Colonic mucosa (tissue), 4 donors: ENCODE measurements around the gene RAB24. TPM values are rescaled to one million over a fixed set of nuclear protein-coding genes. Genes with fewer than 3 reads are reported as not detected.
"Not testable (repeated sequence)": the region's sequence is repeated elsewhere in the genome, so short reads cannot be mapped to it uniquely, and the experiment has no call there.

Source experiments
- DNase-seq: peaks from one replicate; pipeline ENCODE4 v3.0.0-alpha.2; 2020
- H3K27ac ChIP-seq: fragments of 200-600 bp; one replicate; pipeline ENCODE4 v1.8.0; 2021
- H3K27me3 ChIP-seq: fragments of 200-600 bp; one replicate; pipeline ENCODE4 v1.8.0; 2021
- H3K36me3 ChIP-seq: fragments of 200-600 bp; one replicate; pipeline ENCODE4 v1.8.0; 2021
- H3K4me1 ChIP-seq: fragments of 200-600 bp; one replicate; pipeline ENCODE4 v1.8.0; 2021; ENCODE audit warnings: mild to moderate bottlenecking
- H3K4me3 ChIP-seq: fragments of 200-600 bp; one replicate; pipeline ENCODE4 v1.8.0; 2021
- H3K9ac ChIP-seq, 2 donors: one replicate each; pipeline ENCODE4 v1.7.0; 2013; ENCODE audit warnings: control low read depth in 2 of 2, low read depth in 2 of 2, low read length in 2 of 2
- H3K9me3 ChIP-seq: fragments of 200-600 bp; one replicate; pipeline ENCODE4 v1.8.0; 2021
- intact Hi-C: fragments of 100-400 bp; cut with DNase I; formaldehyde crosslinking; loops from one replicate; pipeline ENCODE4 v1.14.1; 2022
- total RNA-seq, 2 donors: library from RNA; stranded (reverse); fragmentation: NEBNext Ultra II Directional in 1 of 2; extraction: Animal tissue kit (Norgen Biotek cat#: 25700) in 1 of 2; gene quantifications; one replicate each; pipeline ENCODE4 v1.2.1, GENCODE V29; 2021
- TF ChIP-seq, protein P1 (sequence below): fragments of 200-600 bp; IDR thresholded peaks from one replicate; pipeline ENCODE4 v1.8.0; 2022; ENCODE audit warnings: antibody characterized with exemption, mild to moderate bottlenecking
- donor health status: healthy.
- donor health status: DM: no; HTN: no; CAD: no.
- donor health status: DM: no; HTN: no; CAD: no.

The RAB24 gene
- total RNA-seq, 2 donors from 2014 or later: 32.9 to 39.5 TPM

DNA sequence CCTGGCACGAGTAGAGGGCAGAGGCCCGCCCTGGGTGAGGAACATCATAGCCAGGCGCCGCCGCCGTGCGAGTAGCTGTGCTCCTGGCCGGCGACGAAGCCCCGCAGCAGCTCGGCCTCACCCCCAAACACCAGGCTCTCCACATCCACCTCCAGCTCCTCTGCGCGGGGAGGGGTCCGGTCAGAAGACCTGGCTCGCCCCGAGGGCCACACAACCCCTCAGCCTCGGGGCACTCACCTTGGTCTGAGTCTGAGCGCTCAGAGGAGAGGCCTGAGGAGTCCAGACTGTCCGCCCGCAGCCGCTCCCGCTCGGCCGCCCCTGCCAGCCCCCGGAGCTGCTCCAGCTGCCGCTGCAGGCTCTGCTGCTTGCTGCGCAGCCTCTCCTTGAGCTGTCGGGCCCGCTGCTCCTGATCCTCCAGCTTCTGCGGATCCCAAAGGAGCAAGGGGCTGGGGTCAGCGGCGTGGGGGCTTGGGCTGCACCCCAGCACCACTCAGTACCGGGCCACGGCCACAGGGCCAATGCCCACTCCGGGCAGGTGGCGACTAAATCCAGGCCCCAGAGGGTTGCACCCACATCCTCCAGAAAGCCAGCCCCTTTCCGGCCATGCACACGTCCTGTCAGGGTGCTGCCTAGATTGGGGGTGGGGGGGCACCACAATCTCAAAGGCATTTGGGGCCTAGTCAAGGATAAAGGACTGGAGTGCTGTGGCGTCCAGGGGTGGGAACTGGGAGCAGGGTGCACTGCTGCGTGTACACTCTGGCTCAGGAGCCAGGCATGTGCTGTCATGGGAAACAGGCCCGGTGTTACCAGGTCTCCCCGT is 4.2 kb upstream of the RAB24 start:
- peak overlapping the region; percentile 22 for H3K27ac ChIP-seq
- peaks cover 6% of the 10 kb centered on the region for H3K36me3 ChIP-seq
- H3K9me3 ChIP-seq: no peaks in the 10 kb centered on the region
- intact Hi-C loops: no loop called here
- no peak for DNase-seq
- peaks cover 37% of the 10 kb centered on the region for H3K4me1 ChIP-seq
- TF ChIP-seq, protein P1, sequence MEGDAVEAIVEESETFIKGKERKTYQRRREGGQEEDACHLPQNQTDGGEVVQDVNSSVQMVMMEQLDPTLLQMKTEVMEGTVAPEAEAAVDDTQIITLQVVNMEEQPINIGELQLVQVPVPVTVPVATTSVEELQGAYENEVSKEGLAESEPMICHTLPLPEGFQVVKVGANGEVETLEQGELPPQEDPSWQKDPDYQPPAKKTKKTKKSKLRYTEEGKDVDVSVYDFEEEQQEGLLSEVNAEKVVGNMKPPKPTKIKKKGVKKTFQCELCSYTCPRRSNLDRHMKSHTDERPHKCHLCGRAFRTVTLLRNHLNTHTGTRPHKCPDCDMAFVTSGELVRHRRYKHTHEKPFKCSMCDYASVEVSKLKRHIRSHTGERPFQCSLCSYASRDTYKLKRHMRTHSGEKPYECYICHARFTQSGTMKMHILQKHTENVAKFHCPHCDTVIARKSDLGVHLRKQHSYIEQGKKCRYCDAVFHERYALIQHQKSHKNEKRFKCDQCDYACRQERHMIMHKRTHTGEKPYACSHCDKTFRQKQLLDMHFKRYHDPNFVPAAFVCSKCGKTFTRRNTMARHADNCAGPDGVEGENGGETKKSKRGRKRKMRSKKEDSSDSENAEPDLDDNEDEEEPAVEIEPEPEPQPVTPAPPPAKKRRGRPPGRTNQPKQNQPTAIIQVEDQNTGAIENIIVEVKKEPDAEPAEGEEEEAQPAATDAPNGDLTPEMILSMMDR: no peak
- H3K4me3 ChIP-seq: no peak overlapping the region
- H3K9ac ChIP-seq: no peak overlapping the region
- H3K27me3 ChIP-seq: no peaks in the 10 kb centered on the region

DNA sequence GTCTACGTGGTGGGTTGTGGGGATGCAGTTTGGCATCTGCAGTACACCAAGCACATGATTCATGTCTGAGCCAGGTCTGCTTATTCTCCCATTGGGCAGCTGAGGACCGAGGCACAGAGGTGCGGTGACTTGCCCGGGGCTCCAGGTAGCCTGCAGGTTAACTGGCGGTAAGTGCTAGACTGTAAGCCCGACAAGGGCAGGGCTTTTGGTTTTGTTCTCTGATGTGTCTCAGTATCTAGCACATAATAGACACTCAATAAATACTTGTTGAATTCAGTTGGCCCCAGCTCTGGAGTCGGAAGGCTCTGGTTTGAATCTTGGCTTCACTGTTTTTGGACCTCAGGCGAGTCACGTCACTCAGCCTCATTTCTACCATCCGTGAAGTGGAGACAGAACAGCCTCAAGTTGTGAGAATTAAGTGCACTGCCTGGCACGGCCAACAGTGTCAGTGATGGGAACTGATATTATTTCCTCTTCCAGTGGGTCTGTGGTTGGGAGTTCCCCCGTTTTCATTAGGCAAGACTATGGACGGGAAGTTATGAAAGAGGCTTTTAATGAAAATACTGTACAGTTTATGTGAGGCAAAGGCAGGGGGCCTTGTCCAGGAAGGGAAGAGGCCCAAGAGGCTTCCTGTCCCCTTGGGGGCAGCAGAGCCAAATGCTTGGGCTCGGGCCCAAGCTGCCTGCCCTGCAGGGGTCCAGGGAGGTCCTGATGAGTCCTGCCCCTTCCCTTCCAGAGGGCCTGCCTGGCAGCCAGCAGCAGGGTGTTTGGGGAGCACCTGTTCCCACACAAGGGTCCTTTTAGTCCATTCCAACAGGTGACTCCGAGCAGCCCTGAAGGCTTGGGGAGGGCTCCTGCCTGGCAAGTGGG is 3.4 kb upstream of the RAB24 start:
- H3K4me3 ChIP-seq: no peak overlapping the region
- H3K9me3 ChIP-seq: no peaks in the 10 kb centered on the region
- TF ChIP-seq, protein P1: no peak
- H3K36me3 ChIP-seq: peaks cover 6% of the 10 kb centered on the region
- intact Hi-C loops: no loop called here
- no peaks in the 10 kb centered on the region for H3K27me3 ChIP-seq
- H3K4me1 ChIP-seq: peaks cover 38% of the 10 kb centered on the region
- H3K9ac ChIP-seq: no peak overlapping the region
- no peak for DNase-seq
- peak overlapping the region; percentile 22 for H3K27ac ChIP-seq

DNA sequence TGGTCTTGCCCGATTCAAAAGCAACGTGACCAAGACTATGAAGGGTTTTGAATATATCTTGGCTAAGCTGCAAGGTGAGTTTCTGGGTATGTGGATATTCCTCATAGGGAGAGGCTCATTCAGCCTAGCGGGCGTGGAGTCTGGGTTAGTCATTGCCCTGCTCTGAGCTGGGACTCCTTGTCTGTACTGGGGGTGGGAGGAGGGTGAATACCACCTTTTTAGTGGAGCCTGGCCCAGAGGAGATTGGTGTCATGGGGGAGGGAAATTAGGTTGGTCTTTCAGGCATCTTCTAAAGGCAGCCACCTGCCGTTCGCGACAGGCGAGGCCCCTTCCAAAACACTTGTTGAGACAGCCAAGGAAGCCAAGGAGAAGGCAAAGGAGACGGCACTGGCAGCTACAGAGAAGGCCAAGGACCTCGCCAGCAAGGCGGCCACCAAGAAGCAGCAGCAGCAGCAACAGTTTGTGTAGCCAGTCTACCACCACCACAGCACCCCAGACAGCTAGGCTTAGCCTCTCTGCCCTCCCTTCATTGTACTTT is 2.7 kb upstream of the RAB24 start:
- H3K4me3 ChIP-seq, H3K27me3 ChIP-seq, H3K9ac ChIP-seq, DNase-seq, H3K36me3 ChIP-seq, intact Hi-C loops, H3K9me3 ChIP-seq, H3K27ac ChIP-seq: not testable (repeated sequence)
- peaks cover 39% of the 10 kb centered on the region for H3K4me1 ChIP-seq

DNA sequence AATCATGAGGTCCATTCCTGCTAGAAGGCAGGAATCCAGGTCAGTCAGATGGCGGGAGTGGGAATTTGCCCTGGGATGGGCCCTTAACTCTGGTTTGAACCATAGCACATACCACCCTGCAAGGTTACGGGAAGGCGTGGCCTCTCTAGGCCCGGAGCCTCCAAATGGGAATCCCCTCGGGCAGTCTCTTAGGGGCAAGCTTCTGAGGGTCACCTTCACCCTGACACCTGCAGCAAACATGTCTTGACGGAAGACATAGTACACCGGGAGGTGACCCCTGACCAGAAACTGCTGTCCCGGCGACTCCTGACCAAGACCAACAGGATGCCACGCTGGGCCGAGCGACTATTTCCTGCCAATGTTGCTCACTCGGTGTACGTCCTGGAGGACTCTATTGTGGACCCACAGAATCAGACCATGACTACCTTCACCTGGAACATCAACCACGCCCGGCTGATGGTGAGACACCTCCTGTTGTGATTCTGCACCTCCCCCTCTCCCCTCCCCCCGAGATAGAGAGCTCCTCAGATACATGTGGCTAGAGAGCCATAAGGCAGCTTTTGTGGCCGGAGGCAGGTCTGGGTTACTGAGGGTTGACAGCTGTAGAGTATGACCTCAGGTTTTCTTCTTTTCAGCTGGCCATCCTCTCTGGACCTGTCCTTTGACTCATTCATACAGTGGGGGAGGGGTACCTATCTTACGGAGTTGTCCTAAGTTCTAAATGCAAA is 1.0 kb upstream of the RAB24 start:
- peak overlapping the region; percentile 98 to 99 for H3K9ac ChIP-seq
- peak overlapping the region; percentile 95 for H3K4me3 ChIP-seq
- peaks cover 35% of the 10 kb centered on the region for H3K4me1 ChIP-seq
- no peaks in the 10 kb centered on the region for H3K9me3 ChIP-seq
- peak; percentile 91 for DNase-seq
- TF ChIP-seq, protein P1: no peak
- peaks cover 6% of the 10 kb centered on the region for H3K36me3 ChIP-seq
- H3K27me3 ChIP-seq: no peaks in the 10 kb centered on the region
- peak overlapping the region; percentile 89 for H3K27ac ChIP-seq
- intact Hi-C loops: no loop called here

DNA sequence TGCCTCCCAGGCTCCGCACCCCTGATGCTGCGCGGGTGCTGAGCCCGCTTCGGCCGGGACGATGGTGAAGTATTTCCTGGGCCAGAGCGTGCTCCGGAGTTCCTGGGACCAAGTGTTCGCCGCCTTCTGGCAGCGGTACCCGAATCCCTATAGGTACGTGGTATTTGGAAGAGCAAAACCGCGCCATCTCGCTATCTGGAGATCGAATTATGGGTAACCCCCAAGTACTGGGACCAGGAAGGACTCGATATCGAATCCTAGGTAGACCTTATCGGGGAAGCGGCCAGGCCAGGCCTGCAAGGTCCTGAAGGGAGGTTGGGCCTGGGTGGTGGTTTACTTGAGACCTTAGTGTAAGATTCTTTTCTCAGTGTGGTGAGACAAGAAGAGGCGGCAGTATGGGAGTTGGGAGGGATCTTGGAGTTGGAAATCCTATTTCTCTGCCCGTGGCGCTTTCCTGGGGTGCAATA is 439 bp upstream of the RAB24 start:
- Histone ChIP-seq H3K27ac (peak overlapping the region; percentile 89), H3K9me3 (no peaks in the 10 kb centered on the region), H3K4me3 (peak overlapping the region; percentile 95), H3K9ac (peak overlapping the region; percentile 98 to 99), H3K36me3 (peaks cover 6% of the 10 kb centered on the region), H3K4me1 (peaks cover 36% of the 10 kb centered on the region), H3K27me3 (no peaks in the 10 kb centered on the region)
- DNase-seq: no peak
- TF ChIP-seq, protein P1: no peak
- intact Hi-C loops: no loop called here
